Common myeloid progenitor, CD34-positive (primary cell): ENCODE measurements around the gene C1orf35.

Experiments
- CTCF ChIA-PET: fragments of 350-600 bp; sonication (Branson Sonifier 250); formaldehyde crosslinking; loops from one replicate; lab custom pipeline; 2021; ENCODE audit warnings: antibody characterized with exemption; lab: Charles Lee
- POLR2A ChIA-PET: fragments of 350-600 bp; sonication (Branson Sonifier 250); formaldehyde crosslinking; loops from one replicate; lab custom pipeline; 2021; ENCODE audit warnings: antibody characterized with exemption; lab: Charles Lee
- DNase-seq, 3 donors: peaks; one replicate each; pipeline versions ENCODE4 v3.0.0 to v3.0.0-alpha.2; 2013
- H3K27ac ChIP-seq, 2 experiments: 1 replicate in 1 of 2; 2 replicates in 1 of 2; pipeline ENCODE4 v1.7.0; 2013; ENCODE audit warnings: inconsistent platforms in 2 of 2, low read length in 2 of 2, mild to moderate bottlenecking in 2 of 2, low read depth in 1 of 2, moderate library complexity in 1 of 2; ENCODE audit not compliant: severe bottlenecking in 2 of 2, insufficient read depth in 1 of 2, poor library complexity in 1 of 2
- H3K27me3 ChIP-seq, 5 experiments: replicated peaks in 2 of 5; 1 replicate in 3 of 5; 2 replicates in 2 of 5; pipeline versions ENCODE4 v1.6.1 to v1.7.0; 2013; ENCODE audit warnings: low read length in 4 of 5, mild to moderate bottlenecking in 2 of 5, moderate library complexity in 2 of 5, inconsistent platforms in 1 of 5; ENCODE audit not compliant: insufficient read depth in 5 of 5, control insufficient read depth in 4 of 5
- H3K36me3 ChIP-seq, 4 experiments: 1 replicate in 2 of 4; 2 replicates in 2 of 4; pipeline versions ENCODE4 v1.6.1 to v1.7.0; 2013; ENCODE audit warnings: low read length in 3 of 4, control low read depth in 1 of 4, mild to moderate bottlenecking in 1 of 4; ENCODE audit not compliant: control insufficient read depth in 4 of 4, insufficient read depth in 4 of 4
- H3K4me1 ChIP-seq, 4 experiments: 1 replicate in 3 of 4; 2 replicates in 1 of 4; pipeline versions ENCODE4 v1.6.1 to v1.7.1; 2013; ENCODE audit warnings: low read length in 3 of 4, mild to moderate bottlenecking in 3 of 4, control low read depth in 1 of 4, inconsistent platforms in 1 of 4, moderate library complexity in 1 of 4; ENCODE audit not compliant: control insufficient read depth in 4 of 4, insufficient read depth in 4 of 4; ENCODE audit errors: control extremely low read depth in 1 of 4
- H3K4me3 ChIP-seq, 7 experiments: 1 replicate in 4 of 7; 2 replicates in 3 of 7; pipeline versions ENCODE4 v1.5.1 to v1.7.0; 2013; ENCODE audit warnings: mild to moderate bottlenecking in 7 of 7, low read length in 6 of 7, moderate library complexity in 6 of 7, inconsistent platforms in 2 of 7, low read depth in 2 of 7, control low read depth in 1 of 7; ENCODE audit not compliant: insufficient read depth in 4 of 7, control insufficient read depth in 1 of 7; ENCODE audit errors: extremely low read depth in 1 of 7
- H3K9me3 ChIP-seq, 5 experiments: 1 replicate in 4 of 5; 2 replicates in 1 of 5; pipeline versions ENCODE4 v1.6.1 to v1.7.1; 2013; ENCODE audit warnings: low read length in 4 of 5, mild to moderate bottlenecking in 2 of 5, inconsistent platforms in 1 of 5, low read depth in 1 of 5, moderate library complexity in 1 of 5; ENCODE audit not compliant: control insufficient read depth in 4 of 5, insufficient read depth in 2 of 5; ENCODE audit errors: control extremely low read depth in 1 of 5
- WGBS: methylation state at CpG from one replicate; pipeline ENCODE4 v1.1.5; 2013; ENCODE audit not compliant: insufficient coverage; 5-methylcytosine and 5-hydroxymethylcytosine counted together

Gene C1orf35

GRCh38 chr1:228149406-228150119 is 46.4 kb upstream of the C1orf35 start, which contains the start of gene GJC2:
Gene GJC2 (plus strand): TSS chr1:228149930. CDS start chr1:228157759, 7,829 bp downstream.
- no peak for DNase-seq
- peaks cover 2 to 41% (median 30%) of the 10 kb centered on the region in 4 experiments for H3K36me3 ChIP-seq
- no peaks in the 10 kb centered on the region for H3K9me3 ChIP-seq
- H3K27ac ChIP-seq = no peak within 1 kb of the TSS
- no peaks in the 10 kb centered on the region for H3K27me3 ChIP-seq
- WGBS = 98% methylated on average over 14 of the region's 17 CpGs
- CTCF ChIA-PET = interaction anchor here (1.0 to 1.9 kb wide), 2 partner anchors 10 to 22 kb away, joined by 3 to 6 read pairs; no protein-coding TSS in a partner anchor
- H3K4me3 ChIP-seq = no peak within 1 kb of the TSS
- POLR2A ChIA-PET = interaction anchor here (0.9 kb wide), 1 partner anchor 15 kb away, joined by 3 read pairs; no protein-coding TSS in a partner anchor
- H3K4me1 ChIP-seq = peaks cover 0 to 3% (median 0%) of the 10 kb centered on the region in 4 experiments

GRCh38 chr1:228148935-228149405 is 45.8 kb upstream of the C1orf35 start:
- H3K4me3 ChIP-seq = no peak overlapping the region
- 96% methylated on average over 8 of the region's 8 CpGs for WGBS
- no peak overlapping the region for H3K27ac ChIP-seq
- no peaks in the 10 kb centered on the region for H3K9me3 ChIP-seq
- ChIA-PET POLR2A (interaction anchor here (0.9 kb wide), 1 partner anchor 16 kb away, joined by 3 read pairs; no protein-coding TSS in a partner anchor), CTCF (interaction anchor here (1.3 to 1.9 kb wide), 2 partner anchors 11 to 149 kb away, joined by 4 to 6 read pairs; no protein-coding TSS in a partner anchor)
- H3K36me3 ChIP-seq = peaks cover 2 to 42% (median 30%) of the 10 kb centered on the region in 4 experiments
- no peak for DNase-seq
- no peaks in the 10 kb centered on the region for H3K27me3 ChIP-seq
- H3K4me1 ChIP-seq = peaks cover 0 to 3% (median 1%) of the 10 kb centered on the region in 4 experiments

GRCh38 chr1:228148196-228148861 is 45.2 kb upstream of the C1orf35 start:
- no peak for DNase-seq
- POLR2A ChIA-PET = no interaction called here

GRCh38 chr1:228147768-228148167 is 44.6 kb upstream of the C1orf35 start:
- Histone ChIP-seq H3K36me3 (peaks cover 4 to 42% (median 30%) of the 10 kb centered on the region in 4 experiments), H3K9me3 (no peaks in the 10 kb centered on the region), H3K27me3 (no peaks in the 10 kb centered on the region), H3K27ac (no peak overlapping the region), H3K4me1 (peaks cover 0 to 8% (median 2%) of the 10 kb centered on the region in 4 experiments), H3K4me3 (no peak overlapping the region)
- POLR2A ChIA-PET = no interaction called here
- DNase-seq = no peak
- 86% methylated on average over 1 of the region's 4 CpGs for WGBS
- CTCF ChIA-PET = interaction anchor here (1.3 to 1.9 kb wide), 2 partner anchors 12 to 148 kb away, joined by 4 to 6 read pairs; no protein-coding TSS in a partner anchor

More at GRCh38 chr1:228148196-228148861, 45.2 kb upstream of the C1orf35 start:
- H3K27me3 ChIP-seq = no peaks in the 10 kb centered on the region
- CTCF ChIA-PET = interaction anchor here (1.3 to 1.9 kb wide), 2 partner anchors 11 to 149 kb away, joined by 4 to 6 read pairs; no protein-coding TSS in a partner anchor
- peaks cover 4 to 42% (median 30%) of the 10 kb centered on the region in 4 experiments for H3K36me3 ChIP-seq
- H3K9me3 ChIP-seq = no peaks in the 10 kb centered on the region
- no peak overlapping the region for H3K4me3 ChIP-seq
- H3K27ac ChIP-seq = no peak overlapping the region
- H3K4me1 ChIP-seq = peaks cover 0 to 5% (median 1%) of the 10 kb centered on the region in 4 experiments
- 81% methylated on average over 17 of the region's 18 CpGs for WGBS

GRCh38 chr1:228147151-228147693 is 44.1 kb upstream of the C1orf35 start:
- no peak overlapping the region for H3K4me3 ChIP-seq
- POLR2A ChIA-PET = no interaction called here
- CTCF ChIA-PET = no interaction called here
- peaks cover 0 to 12% (median 6%) of the 10 kb centered on the region in 4 experiments for H3K4me1 ChIP-seq
- no peak overlapping the region for H3K27ac ChIP-seq
- DNase-seq = no peak
- no peaks in the 10 kb centered on the region for H3K9me3 ChIP-seq
- 99% methylated on average over 18 of the region's 20 CpGs for WGBS
- no peaks in the 10 kb centered on the region for H3K27me3 ChIP-seq
- H3K36me3 ChIP-seq = peaks cover 4 to 42% (median 32%) of the 10 kb centered on the region in 4 experiments

GRCh38 chr1:228146417-228147150 is 43.5 kb upstream of the C1orf35 start:
- no peak for DNase-seq
- no peak overlapping the region for H3K4me3 ChIP-seq
- ChIA-PET POLR2A (no interaction called here), CTCF (no interaction called here)
- H3K9me3 ChIP-seq = no peaks in the 10 kb centered on the region
- peaks cover 4 to 47% (median 32%) of the 10 kb centered on the region in 4 experiments for H3K36me3 ChIP-seq
- H3K4me1 ChIP-seq = peaks cover 0 to 18% (median 13%) of the 10 kb centered on the region in 4 experiments
- WGBS = 93% methylated on average over 13 of the region's 18 CpGs
- H3K27me3 ChIP-seq = no peaks in the 10 kb centered on the region
- no peak overlapping the region for H3K27ac ChIP-seq
